Fibroblast of skin of left quadriceps (primary cell): ENCODE results near the gene PLPP6.

Experiments
- DNase-seq, 2 experiments: peaks; one replicate each; pipeline ENCODE4 v3.0.0-alpha.2; 2013; ENCODE audit warnings: low read depth in 2 of 2

PLPP6 gene

DNA sequence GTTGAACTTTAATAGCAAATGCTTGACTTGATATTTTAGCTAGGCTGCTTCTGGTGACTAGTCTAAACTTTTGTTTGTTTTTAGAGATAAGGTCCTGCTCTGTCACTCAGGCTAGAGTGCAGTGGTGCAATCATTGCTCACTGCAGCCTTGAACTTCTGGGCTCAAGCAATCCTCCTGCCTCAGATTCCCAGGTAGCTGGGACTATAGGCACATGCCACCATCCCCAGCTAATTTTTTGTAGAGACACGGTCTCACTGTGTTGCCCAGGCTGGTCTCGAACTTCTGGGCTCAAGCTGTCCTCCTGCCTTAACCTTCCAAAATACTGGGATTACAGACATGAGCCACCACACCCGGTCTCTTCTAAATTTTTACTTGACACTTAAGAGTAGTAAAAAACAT, 38.0 kb downstream of the PLPP6 start:
- no peak for DNase-seq

GRCh38 chr9:4700932-4701331, 38.8 kb downstream of the PLPP6 start:
- DNase-seq = no peak

GRCh38 chr9:4701526-4701925, 39.4 kb downstream of the PLPP6 start:
- no peak for DNase-seq

DNA sequence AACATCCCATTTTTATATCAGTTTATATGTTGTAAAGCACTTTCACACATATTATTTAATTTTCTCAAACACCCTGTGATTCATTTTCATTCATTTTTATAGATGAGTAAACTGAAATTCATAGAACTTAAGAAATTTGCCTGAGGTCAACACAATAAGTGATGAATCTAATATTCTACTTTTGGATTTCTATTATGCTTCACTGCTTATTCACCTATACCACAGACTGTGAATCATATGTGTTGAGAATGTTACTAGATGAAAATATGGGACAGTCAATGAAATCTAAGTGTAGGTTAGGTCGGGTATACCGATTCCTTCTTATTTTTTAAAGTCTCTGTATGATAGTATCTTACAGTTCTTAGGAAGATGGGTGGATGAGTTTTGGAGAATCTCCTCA, 42.0 kb downstream of the PLPP6 start:
- DNase-seq = no peak

DNA sequence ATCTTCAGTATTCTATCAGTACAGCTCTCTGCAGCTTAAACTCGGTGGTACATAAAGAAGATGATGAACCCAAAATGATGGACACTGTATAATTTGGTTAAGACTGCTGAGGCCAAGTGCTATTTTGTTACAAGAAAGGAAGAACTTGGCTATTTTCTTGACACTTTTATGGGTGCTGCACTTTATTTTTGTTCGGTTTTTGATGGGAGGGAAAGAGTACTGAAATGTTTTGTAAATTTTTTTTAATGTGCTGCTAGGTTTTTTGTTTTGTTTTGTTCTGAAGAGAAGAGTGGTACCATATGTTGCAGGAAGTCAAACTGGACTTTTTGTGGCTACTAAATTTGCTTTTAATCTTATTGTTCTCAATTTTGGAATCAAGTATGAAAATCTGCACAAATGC, 43.9 kb downstream of the PLPP6 start:
- DNase-seq = no peak

GRCh38 chr9:4706971-4707622, 45.0 kb downstream of the PLPP6 start:
- no peak for DNase-seq

- no peak for DNase-seq
Measured at GRCh38 chr9:4709380-4709779, 47.3 kb downstream of the PLPP6 start.

GRCh38 chr9:4713849-4714248, 51.8 kb downstream of the PLPP6 start:
- DNase-seq = no peak

DNA sequence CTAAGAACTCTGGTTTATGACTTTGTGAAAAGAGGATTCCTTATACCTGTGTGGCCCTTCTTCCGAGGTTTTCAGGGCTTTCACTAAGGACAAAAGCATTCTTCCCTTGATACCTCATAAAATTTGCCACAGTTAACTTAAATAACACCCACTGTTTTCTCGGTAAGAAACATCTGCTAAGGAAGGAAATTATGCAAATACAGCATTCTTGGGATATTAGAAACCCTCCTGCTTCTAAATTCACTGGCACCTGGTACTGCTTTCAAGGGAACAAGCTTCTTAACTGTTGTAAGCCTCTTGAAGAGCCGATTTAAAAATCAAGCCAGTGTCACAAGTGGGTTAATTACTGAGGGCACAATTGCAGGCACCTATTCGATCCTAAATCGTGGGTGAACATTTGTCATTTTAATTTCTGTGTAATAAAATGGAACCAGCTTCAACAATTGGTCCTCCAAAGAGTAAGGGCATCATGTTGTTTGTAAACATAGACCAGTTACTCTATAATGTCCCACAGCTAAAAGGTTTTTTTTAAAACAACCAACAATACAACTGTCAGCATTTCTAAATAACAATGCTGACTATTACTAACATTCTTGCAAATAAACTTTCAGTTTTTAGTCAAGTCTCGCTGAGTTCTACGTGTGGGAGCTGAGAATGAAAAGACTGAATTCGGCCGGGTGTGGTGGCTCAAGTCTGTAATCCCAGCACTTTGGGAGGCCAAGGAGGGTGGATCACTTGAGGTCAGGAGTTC, 52.3 kb downstream of the PLPP6 start:
- no peak for DNase-seq
